Ramos (cell line): ENCODE data around the gene GTF2F1.
"Not testable (repeated sequence)": the region's sequence is repeated elsewhere in the genome, so short reads cannot be mapped to it uniquely, and the experiment has no call there.

ENCODE experiments used
- in situ Hi-C: fragments of 300-500 bp; cut with MboI; formaldehyde crosslinking; loops from one replicate; pipeline ENCODE4 v1.14.3; 2022; ENCODE audit warnings: low sequenced_read_pairs; ENCODE audit not compliant: unreplicated experiment

GTF2F1 gene, protein sequence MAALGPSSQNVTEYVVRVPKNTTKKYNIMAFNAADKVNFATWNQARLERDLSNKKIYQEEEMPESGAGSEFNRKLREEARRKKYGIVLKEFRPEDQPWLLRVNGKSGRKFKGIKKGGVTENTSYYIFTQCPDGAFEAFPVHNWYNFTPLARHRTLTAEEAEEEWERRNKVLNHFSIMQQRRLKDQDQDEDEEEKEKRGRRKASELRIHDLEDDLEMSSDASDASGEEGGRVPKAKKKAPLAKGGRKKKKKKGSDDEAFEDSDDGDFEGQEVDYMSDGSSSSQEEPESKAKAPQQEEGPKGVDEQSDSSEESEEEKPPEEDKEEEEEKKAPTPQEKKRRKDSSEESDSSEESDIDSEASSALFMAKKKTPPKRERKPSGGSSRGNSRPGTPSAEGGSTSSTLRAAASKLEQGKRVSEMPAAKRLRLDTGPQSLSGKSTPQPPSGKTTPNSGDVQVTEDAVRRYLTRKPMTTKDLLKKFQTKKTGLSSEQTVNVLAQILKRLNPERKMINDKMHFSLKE

DNA sequence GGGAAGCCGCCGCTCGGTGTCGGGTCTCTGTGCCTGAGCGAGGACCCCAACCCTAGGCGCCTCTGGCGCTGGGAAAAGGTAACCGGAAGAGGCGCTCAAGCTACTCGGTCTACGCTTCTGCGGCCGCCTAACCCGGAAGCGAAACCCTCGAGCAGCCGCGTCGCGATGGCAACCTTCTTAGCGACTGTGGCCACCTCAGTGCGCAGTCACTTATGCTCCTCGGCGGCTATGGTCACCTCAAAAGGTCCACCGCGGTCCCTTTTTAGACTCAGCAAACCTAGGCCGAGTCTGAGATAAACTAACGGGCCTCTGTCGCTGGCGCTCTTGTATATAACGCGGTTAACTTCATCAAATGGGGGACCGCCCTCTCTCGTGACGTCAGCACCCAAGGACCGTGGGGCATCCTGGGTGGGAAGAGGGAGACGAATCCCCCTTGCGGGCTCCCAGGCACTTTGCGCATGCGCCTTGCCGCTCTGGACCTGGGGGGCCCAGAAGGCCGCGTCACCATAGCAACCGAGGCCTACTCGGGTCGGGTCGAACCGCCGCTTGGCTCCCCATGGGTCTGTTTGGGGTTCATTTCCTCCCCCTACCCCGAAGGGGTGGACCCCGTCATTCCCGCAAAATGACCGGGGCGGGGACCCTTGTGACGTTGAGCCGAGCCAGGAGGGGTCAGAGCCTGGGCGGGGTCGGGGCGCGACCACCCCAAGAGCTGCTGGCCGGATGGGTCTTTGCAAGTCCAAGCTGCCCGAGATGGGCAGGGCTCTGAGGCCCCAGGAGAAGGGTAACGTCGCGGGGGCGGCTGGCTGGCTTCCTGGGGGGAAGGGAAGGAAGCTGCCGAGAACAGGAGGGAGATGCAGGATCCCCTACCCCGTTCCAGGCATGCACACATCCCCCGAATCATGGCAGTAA, at the start of gene GTF2F1:
Gene GTF2F1, minus strand, starts transcription at position 91 of the 909 bp plus-strand sequence. CDS start 169 bp downstream, outside the sequence.
- in situ Hi-C loops = no loop called here

DNA sequence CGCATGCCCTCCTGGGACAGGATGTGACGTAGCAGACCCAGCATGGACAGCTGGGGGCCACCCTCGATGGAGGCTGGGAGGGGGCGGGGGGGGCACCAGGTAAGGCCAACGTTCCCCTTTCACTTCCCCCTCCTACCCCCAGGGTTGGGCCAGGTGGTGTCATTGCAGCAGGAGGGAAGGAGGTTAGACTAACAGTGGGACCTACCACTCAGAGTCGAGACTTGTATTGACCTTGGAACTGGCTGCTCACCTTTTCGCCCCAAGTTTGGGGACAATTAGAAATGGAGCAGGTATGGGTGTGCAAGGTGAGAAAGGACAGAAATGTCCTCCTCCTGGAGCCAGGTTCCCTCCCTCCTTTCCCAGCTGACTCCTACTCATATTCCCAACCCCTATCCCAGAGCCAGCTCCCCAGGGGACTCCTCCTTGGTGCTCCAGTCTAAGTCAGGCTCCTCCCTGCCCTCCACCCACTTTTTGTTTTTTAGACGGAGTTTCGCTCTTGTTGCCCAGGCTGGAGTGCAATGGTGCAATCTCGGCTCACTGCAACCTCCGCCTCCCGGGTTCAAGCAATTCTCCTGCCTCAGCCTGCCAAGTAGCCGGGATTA, 49.2 kb upstream of the GTF2F1 start:
- in situ Hi-C loops = no loop called here

DNA sequence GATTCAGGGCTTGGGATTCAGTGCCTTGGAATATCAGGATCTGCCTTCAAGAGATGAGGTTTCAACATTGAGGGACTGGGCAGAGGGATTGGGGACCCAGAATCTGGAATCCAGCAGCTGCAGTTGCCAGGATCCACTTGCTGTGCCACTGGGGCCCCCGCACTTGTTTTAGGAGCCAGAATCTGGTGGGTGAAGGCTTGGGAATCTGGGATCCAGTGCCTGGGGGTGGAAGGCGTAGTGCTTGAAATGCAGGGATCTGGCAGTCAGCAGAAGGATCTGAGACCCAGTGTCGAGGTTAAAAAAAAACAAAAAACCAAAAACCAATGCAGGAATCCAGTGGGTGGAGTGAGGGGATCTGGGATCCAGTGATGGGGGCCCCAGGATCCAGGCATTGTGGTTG, 47.9 kb upstream of the GTF2F1 start:
- in situ Hi-C loops = no loop called here

DNA sequence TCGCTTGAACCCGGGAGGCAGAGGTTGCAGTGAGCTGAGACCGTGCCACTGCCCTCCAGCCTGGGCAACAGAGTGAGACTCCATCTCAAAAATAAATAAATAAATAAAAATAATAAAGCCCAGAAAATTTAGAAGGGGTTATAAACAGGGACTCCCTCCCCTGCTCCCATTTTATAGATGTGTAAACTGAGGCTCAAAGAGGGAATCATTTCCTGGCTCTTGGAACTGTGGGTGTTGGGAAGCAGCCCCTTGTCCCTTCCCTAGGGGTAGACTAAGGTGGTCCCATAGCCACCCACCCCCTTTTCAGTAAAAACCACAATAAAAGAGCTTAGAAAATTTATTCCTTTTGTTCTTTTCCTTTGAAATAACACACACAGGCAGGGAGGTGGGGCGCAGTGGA, 46.8 kb upstream of the GTF2F1 start:
- in situ Hi-C loops = no loop called here

DNA sequence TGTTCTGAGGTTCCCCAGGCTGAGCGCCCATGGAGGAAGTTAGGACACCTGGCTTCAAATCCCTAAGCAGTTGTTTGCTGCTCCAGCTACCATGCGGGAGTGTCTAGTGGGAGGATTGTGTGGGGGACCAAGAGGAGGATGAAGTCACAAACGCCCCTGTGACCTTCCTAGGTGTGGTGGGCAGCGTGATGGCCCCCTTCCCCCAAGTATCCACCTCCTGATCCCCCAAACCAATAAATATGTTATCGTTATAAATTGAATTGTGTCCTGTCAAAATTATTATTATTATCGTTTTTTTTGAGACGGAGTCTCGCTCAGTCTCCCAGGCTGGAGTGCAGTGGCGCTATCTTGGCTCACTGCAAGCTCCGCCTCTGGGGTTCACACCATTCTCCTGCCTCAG, 40.7 kb upstream of the GTF2F1 start, which contains the start of gene SLC25A41:
Gene SLC25A41, minus strand, starts transcription at position 101 of the 400 bp plus-strand sequence. Its CDS starts 70 bp downstream, at position 31.
- in situ Hi-C loops = no loop called here

DNA sequence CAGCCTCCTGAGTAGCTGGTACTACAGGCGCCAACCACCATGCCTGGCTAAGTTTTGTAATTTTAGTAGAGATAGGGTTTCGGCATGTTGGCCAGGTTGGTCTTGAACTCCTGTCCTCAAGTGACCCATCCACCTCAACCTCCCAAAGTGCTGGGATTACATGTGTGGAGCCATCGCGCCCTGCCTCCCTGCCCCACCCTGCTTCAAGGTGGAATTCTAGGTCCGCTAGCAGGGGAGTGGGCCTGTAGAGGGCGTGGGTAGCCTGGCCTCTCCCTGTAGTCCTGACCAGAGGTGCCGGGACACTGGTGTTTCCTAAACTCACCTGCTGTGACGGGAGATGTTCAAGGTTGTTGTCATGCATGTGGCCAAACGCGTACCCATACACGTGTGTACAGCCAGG, 40.2 kb upstream of the GTF2F1 start:
- in situ Hi-C loops = no loop called here

DNA sequence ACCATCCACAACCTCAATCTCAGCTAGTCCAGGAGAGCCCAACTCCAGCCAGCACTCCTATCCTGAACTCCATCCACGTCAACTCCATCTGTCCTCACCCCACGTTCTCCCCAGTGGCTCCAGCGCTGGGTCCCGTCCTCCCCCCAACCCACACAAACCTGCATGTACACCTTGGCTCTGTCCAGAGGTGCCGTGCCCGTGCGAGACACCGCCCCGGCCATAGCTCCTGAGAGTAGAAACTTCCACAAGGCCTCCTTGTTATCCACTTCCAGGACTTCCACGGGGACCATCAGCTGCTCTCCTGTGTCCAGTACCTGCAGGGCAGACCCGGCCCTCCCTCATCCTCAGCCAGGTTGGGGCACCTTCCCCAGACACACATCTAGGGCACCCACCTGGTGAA, 38.9 kb upstream of the GTF2F1 start:
- in situ Hi-C loops = no loop called here

DNA sequence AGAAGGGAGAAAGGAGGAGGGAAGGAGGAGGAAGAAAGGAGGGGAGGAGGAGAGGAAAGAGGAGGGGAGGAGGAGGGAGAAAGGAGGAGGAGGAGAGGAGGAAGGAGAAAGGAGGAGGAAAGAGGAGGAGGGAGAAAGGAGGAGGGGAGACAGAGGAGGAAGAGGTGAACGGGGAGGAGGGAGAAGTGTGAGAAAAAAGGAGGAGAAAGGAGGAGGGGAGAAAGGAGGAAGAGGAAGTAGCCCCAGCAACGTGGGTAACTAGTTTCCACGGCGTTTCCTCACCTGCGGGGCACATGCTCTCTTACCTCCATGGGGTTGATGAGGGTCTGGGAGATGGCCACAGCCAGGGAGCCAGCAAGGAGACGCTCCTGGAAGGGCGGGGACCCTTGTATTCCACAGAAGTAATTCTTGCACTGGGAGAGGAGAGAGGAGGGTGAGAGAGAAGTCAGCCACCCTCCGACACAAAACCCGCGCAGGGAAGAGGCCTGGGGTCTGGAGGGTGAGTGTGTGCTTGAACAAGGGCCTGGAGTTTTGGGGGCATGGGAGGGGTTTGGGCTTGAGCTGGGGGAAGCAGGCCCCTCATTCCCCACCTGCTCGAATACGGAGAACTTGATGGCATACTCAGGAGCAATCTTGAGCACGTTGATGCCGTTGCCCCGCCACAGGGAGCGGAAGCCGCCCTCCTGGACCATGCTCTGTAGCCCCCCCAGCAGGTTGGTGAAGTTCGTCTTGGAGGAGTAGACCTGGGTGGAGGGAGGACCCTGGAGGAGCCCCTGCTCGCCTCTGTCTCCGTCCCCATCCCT, 36.7 kb upstream of the GTF2F1 start:
- in situ Hi-C loops = no loop called here

DNA sequence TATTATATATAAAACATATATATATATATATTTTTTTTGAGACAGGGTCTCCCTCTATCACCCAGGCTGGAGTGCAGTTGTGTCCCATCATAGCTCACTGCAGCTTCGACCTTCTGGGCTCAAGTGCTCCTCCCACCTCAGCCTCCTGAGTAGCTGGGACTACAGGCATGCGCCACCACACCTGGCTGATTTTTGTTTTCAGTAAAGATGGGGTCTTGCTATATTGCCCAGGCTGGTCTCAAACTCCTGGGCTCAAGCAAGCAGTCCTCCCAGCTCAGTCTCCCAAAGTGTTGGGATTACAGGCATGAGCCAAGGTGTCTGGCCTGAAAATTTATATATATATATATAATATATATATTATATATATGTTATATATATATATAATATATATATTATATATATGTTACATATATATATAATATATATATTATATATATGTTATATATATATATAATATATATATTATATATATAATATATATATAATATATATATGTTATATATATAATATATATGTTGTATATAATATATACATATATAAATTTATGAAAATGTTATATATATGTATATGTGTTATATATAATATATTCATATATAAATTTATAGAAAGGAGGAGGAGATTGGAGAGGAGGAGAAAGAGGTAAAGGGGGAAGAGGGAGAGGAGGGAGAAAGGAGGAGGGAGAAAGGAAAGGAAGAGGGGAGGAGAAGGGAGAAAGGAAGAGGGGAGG, 35.9 kb upstream of the GTF2F1 start:
- in situ Hi-C loops = not testable (repeated sequence)

DNA sequence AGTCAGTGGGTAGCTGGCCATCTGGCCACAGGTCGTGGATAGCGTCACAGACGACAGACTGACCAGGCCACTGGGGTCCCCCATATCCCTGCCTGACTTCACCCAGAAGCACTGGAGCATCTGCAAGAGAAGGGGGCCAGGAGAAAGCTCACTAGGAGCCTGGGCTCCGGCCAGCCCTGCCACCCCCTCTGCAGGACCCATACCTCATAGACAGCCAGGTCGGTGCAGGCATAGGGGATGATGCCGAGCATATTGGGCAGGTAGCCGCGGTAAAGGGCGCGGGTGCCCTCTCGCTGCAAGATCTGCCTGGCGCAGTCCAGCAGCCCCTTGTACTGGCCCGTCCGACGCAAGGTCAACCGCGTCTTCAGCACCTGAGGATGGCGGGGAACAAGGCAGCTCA, 34.2 kb upstream of the GTF2F1 start:
- in situ Hi-C loops = no loop called here

DNA sequence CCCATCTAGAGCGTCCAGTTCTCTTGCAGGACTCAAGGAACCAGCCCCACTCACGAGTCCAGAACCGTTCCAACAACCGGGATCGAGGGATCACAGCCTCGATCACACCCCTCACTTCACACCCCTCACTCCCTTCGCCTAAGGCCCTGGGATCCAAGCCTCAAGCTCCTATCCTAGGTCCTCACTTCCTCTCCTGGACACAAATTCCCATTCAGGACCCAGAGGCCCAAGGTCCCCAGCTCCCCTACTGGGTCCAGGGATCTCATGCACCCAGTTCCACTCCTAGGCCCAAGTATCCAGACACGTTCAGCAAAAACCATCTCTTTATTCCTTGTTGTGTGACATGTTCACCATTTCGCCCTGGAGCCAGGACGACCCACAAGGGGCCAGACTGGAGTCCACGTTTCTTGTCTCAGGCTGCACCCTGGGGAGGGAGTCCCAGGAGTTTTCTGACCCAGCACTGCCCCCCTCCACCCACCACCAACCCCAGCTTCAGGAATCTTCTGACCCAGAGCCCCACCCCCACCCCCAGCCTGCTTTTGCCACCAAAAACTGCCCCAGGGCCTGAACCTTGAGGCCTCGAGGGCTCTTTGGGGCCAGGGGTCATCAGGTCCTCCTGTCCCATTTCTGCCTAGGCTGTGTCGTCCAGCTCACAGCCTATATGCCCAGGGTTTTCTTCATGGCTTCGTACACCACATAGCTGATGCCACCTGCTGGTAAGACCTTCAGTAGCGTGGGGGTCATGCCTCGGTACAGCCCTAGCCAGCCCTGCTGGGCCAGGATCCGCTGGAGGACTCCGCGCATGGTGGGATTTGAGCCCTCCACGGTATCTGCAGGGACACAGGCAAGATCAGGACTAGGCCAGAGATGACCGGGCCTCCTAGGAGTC, 33.0 kb upstream of the GTF2F1 start:
- in situ Hi-C loops = no loop called here

DNA sequence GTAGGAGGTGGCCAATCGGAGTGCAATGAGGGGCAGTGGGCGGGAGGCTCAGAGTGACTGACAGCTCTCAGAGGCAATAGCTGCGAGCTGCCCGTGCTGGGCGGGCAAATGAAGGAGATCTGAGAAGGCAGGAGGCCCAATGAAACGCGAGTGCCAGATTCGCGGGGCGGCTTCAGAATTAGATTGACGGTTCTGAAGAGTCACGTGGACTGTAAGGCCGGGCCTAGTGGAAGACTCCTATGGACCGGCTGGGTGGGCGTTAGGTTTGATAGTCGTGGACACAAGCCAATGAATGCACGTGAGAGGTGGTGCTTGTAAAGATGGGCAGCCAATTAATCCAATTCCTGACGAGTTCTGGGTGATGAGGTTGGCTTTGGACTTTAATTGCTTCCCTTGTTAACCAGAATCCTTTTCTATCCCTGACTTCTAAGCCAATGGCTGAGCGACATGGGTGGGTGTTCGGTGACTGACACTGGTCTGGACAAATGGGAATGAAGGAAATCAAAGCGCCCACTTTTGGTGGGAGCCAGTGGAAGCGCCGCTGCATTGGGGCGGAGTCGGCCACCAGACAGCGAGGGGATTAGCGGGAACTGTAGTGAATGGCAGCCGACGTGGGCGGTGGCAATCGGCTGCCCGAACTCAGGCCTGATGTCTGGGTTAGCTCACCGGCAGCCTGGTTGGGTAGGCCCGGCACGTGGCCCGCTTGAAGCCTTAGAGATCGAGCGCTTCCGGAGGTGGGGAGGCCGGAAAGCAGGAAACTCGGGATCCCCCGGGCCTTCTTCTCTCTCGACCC, 32.2 kb upstream of the GTF2F1 start:
- in situ Hi-C loops = no loop called here

DNA sequence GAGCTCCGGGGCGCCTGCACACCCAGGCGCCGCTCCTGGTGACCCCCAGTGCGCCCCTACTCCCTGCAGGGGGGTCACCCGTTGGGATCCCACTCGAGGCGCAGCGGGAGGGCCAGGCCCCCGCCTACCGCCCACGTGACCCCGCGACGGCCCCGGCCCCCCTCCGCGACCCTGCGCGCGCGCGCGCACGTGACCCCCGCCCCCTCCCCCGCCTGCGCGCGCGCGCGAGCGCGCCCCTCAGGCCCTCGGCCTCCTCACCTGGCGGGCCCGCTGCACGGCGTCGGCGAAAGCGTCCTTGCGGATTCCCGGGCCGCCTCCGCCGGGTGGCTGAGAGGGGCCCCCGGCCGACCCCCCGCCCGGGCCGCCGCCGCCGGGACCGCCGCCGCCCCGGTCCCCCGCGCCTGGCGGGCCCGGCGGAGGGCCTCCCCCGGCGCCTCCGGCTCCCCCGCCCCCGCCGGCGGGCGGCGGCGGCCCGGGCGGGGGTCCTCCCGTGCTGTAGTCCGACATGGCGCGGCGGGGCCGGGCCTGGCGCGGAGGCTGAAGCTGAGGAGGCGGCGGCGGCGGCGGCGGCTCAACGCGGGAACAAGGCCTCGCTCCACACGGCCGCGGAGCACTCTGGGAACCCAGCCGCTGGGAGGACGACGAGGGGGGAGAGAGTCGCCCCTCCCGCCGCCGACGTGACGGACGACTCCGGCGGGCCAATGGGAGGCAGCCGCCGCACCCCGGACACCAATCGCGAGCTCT, 31.4 kb upstream of the GTF2F1 start, which contains the start of gene KHSRP:
Gene KHSRP, minus strand, starts transcription at position 617 of the 744 bp plus-strand sequence. Its CDS starts 110 bp downstream, at position 507.
- in situ Hi-C loops = no loop called here

DNA sequence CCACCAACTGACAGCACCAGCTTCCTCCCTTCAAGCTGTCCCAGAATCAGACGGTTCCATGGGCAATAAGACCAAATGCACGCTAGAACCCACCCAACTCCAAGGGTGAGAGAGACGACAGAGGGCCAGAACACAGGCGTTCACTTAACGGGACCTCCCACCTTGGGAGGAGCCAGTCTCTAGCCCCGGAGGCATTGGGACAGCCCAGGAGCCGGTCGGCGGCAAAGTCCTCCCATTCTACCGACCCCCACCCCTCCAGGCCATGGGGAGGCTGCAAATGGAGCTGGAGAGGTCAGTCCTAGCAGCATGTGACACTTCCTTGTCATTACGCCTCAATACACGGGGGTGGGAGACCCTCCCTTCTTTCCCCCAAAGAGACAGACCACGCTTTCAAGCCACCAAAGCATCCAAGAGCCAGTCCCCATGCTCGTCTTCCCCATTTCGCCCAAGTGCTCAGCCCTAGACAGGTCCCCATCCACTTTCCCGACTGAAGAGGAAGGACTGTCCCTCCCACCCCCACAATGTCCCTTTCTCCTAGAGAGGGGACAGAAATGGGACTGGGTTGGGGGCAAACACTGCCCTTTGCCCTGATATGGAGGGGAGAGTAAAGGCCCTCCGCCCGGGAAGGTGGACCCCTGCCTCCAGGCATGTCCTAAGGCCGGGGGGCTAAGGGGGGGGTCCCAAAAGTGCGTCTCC, 30.7 kb upstream of the GTF2F1 start:
- in situ Hi-C loops = no loop called here

DNA sequence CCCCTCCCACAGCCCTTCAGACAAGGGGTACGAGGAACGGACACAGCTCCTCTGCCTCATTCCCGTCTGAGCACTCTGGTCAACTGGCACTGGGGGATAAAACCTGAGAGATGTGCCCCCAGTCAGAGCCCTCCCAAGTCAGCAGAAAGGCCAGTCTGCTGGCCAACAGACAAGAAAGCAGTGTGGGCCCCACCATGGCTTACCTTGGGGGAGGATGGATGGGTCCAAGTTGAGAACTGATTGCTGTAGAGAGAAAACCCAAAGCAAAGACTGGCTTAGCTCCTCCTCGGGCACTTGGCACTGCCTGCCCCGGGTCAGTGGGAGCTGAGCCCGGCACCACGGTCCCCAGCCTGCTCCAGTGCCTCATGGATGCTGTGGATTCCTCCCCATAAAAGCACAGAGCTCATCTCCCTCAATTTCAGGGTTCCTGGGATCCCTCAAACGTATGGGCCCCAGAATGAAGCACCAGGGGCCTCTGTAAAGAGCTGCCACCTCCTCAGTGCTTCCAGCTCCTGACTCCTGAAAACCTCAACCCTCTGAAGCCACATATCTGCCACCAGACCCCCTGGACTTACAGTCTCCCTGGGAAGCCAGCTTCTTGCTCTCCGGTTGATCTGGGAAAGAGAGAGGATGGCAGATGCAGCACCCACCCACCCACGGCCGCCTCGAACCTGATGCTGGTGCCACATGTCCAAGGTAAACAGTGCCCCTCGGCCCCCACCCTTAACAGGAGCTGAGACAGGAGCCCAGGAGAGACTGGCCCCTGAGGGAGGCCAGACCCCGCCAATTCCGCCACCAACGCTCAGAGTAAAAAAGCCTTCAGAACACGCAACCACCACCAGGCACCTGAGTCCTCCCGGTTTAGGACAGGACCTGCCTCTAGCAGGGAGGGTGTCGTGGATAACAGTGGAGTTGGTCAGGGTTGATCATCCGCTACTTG, 28.4 kb upstream of the GTF2F1 start:
- in situ Hi-C loops = no loop called here
